GM18909 (cell line): ENCODE measurements around the gene ARTN.
A peak's percentile ranks its signal among the peaks of the same experiment; 100 is the strongest.

Experiments
- ATAC-seq: cut with Tn5 transposase; IDR thresholded peaks from one replicate; pipeline ENCODE4 v1.9.1; 2021; ENCODE audit warnings: mild to moderate bottlenecking; ENCODE audit not compliant: unreplicated experiment, poor library complexity

ARTN gene

GRCh38 chr1:43969416-43969745 is 35.8 kb downstream of the ARTN start:
- ATAC-seq, result no peak

- peak; percentile 82 for ATAC-seq
Measured at GRCh38 chr1:43969746-43970466, 36.3 kb downstream of the ARTN start, which contains the start of gene DPH2. TSS of gene DPH2 (plus strand) at chr1:43970010. CDS start at chr1:43970176, 166 bp downstream.

- ATAC-seq, result no peak
Measured at GRCh38 chr1:43970502-43970901, 36.9 kb downstream of the ARTN start.

- ATAC-seq, result no peak
Measured at GRCh38 chr1:43970911-43971310, 37.3 kb downstream of the ARTN start.

- ATAC-seq, result no peak
Measured at GRCh38 chr1:43971336-43971980, 37.9 kb downstream of the ARTN start.

- peak; percentile 1 for ATAC-seq
Measured at GRCh38 chr1:43973981-43974442, 40.4 kb downstream of the ARTN start.

- peak; percentile 64 for ATAC-seq
Measured at GRCh38 chr1:43974443-43975248, 41.0 kb downstream of the ARTN start, which contains the start of gene ATP6V0B. TSS of gene ATP6V0B (plus strand) at chr1:43974960. CDS start at chr1:43975041, 81 bp downstream.

GRCh38 chr1:43975249-43975961 is 41.8 kb downstream of the ARTN start:
- no peak for ATAC-seq

GRCh38 chr1:43976045-43976444 is 42.4 kb downstream of the ARTN start:
- no peak for ATAC-seq

- no peak for ATAC-seq
Measured at GRCh38 chr1:43976890-43977289, 43.3 kb downstream of the ARTN start.

- ATAC-seq, result no peak
Measured at GRCh38 chr1:43977376-43978263, 44.0 kb downstream of the ARTN start.

- ATAC-seq, result no peak
Measured at GRCh38 chr1:43978264-43978550, 44.6 kb downstream of the ARTN start.

- ATAC-seq, result no peak
Measured at GRCh38 chr1:43978551-43979260, 45.1 kb downstream of the ARTN start, which contains the start of gene B4GALT2. TSS of gene B4GALT2 (plus strand) at chr1:43979210. CDS start at chr1:43981161, 1,951 bp downstream.

GRCh38 chr1:43979261-43979527 is 45.6 kb downstream of the ARTN start:
- no peak for ATAC-seq

GRCh38 chr1:43979528-43980254 is 46.1 kb downstream of the ARTN start:
- no peak for ATAC-seq

- ATAC-seq, result no peak
Measured at GRCh38 chr1:43980255-43981134, 46.9 kb downstream of the ARTN start.

- no peak for ATAC-seq
Measured at GRCh38 chr1:43981135-43981491, 47.5 kb downstream of the ARTN start.

GRCh38 chr1:43981636-43982035 is 48.0 kb downstream of the ARTN start:
- ATAC-seq, result no peak
